Measurements from ENCODE around the gene MBL2.

The MBL2 gene

GRCh38 chr10:52746169-52746568, 26.4 kb downstream of the MBL2 start:
- H2AFZ ChIP-seq (ENCODE audit: low read length): no peak overlapping the region
- H3K27me3 ChIP-seq (ENCODE audit: insufficient read depth, low read length, poor library complexity, severe bottlenecking): no peaks in the 10 kb centered on the region
- no peak overlapping the region for H3K9ac ChIP-seq (ENCODE audit: low read depth, low read length, poor library complexity, severe bottlenecking)
- no peak overlapping the region for H3K4me2 ChIP-seq (ENCODE audit: low read depth, low read length, poor library complexity, severe bottlenecking)
- H3K9me2 ChIP-seq (replicated peaks; ENCODE audit: low read depth, low read length): no peaks in the 10 kb centered on the region
- H3K4me3 ChIP-seq (ENCODE audit: low read length, poor library complexity, severe bottlenecking): no peak overlapping the region
- TF ChIP-seq EZH2phosphoT487 (IDR thresholded peaks at IDR 0.05; ENCODE audit: borderline replicate concordance) (no peak), CTCF (conservative IDR thresholded peaks at IDR 0.05; ENCODE audit: low read length) (no peak)
- H3K79me2 ChIP-seq (ENCODE audit: insufficient read depth, low read length): no peaks in the 10 kb centered on the region
- H3K9me3 ChIP-seq (ENCODE audit: insufficient read depth, low read depth, low read length): no peaks in the 10 kb centered on the region
- H3F3A ChIP-seq (ENCODE audit: low read depth): no peaks in the 10 kb centered on the region
- H4K20me1 ChIP-seq (ENCODE audit: insufficient read depth, low read length, poor library complexity, severe bottlenecking): no peaks in the 10 kb centered on the region
- H3K36me3 ChIP-seq (ENCODE audit: insufficient read depth, low read length): no peaks in the 10 kb centered on the region
- peaks cover 9% of the 10 kb centered on the region for H3K4me1 ChIP-seq (ENCODE audit: insufficient read depth, low read length, poor library complexity, severe bottlenecking)

- Histone ChIP-seq H3K9me3 (ENCODE audit: insufficient read depth, low read depth, low read length) (no peaks in the 10 kb centered on the region), H3K36me3 (ENCODE audit: insufficient read depth, low read length) (no peaks in the 10 kb centered on the region), H3K79me2 (ENCODE audit: insufficient read depth, low read length) (no peaks in the 10 kb centered on the region), H3K9me2 (replicated peaks; ENCODE audit: low read depth, low read length) (no peaks in the 10 kb centered on the region), H3F3A (ENCODE audit: low read depth) (no peaks in the 10 kb centered on the region), H3K4me2 (ENCODE audit: low read depth, low read length, poor library complexity, severe bottlenecking) (no peak overlapping the region), H3K9ac (ENCODE audit: low read depth, low read length, poor library complexity, severe bottlenecking) (no peak overlapping the region), H3K4me1 (ENCODE audit: insufficient read depth, low read length, poor library complexity, severe bottlenecking) (peaks cover 9% of the 10 kb centered on the region), H3K4me3 (ENCODE audit: low read length, poor library complexity, severe bottlenecking) (no peak overlapping the region), H4K20me1 (ENCODE audit: insufficient read depth, low read length, poor library complexity, severe bottlenecking) (no peaks in the 10 kb centered on the region), H2AFZ (ENCODE audit: low read length) (no peak overlapping the region), H3K27me3 (ENCODE audit: insufficient read depth, low read length, poor library complexity, severe bottlenecking) (no peaks in the 10 kb centered on the region)
- TF ChIP-seq EZH2phosphoT487 (IDR thresholded peaks at IDR 0.05; ENCODE audit: borderline replicate concordance) (no peak), CTCF (conservative IDR thresholded peaks at IDR 0.05; ENCODE audit: low read length) (no peak)
These were observed 28.4 kb downstream of the MBL2 start for GRCh38 chr10:52744057-52744805.

GRCh38 chr10:52742731-52743130, 29.9 kb downstream of the MBL2 start:
- no peaks in the 10 kb centered on the region for H3K36me3 ChIP-seq (ENCODE audit: insufficient read depth, low read length)
- H3K4me3 ChIP-seq (ENCODE audit: low read length, poor library complexity, severe bottlenecking): no peak overlapping the region
- no peak overlapping the region for H3K9ac ChIP-seq (ENCODE audit: low read depth, low read length, poor library complexity, severe bottlenecking)
- no peaks in the 10 kb centered on the region for H3K79me2 ChIP-seq (ENCODE audit: insufficient read depth, low read length)
- TF ChIP-seq CTCF (conservative IDR thresholded peaks at IDR 0.05; ENCODE audit: low read length): no peak
- peaks cover 9% of the 10 kb centered on the region for H3K4me1 ChIP-seq (ENCODE audit: insufficient read depth, low read length, poor library complexity, severe bottlenecking)
- no peaks in the 10 kb centered on the region for H4K20me1 ChIP-seq (ENCODE audit: insufficient read depth, low read length, poor library complexity, severe bottlenecking)
- no peaks in the 10 kb centered on the region for H3K9me3 ChIP-seq (ENCODE audit: insufficient read depth, low read depth, low read length)
- H3F3A ChIP-seq (ENCODE audit: low read depth): no peaks in the 10 kb centered on the region
- H3K9me2 ChIP-seq (replicated peaks; ENCODE audit: low read depth, low read length): no peaks in the 10 kb centered on the region
- peak overlapping the region; percentile 4; the same call in 1 of the 2 replicates for H2AFZ ChIP-seq (ENCODE audit: low read length)
- peak overlapping the region; percentile 29 for H3K4me2 ChIP-seq (ENCODE audit: low read depth, low read length, poor library complexity, severe bottlenecking)
- no peaks in the 10 kb centered on the region for H3K27me3 ChIP-seq (ENCODE audit: insufficient read depth, low read length, poor library complexity, severe bottlenecking)
